ENCODE measurements around the gene TECR. TPM values are rescaled to one million over a fixed set of nuclear protein-coding genes. Genes with fewer than 3 reads are reported as not detected.
"Not testable (repeated sequence)": the region's sequence is repeated elsewhere in the genome, so short reads cannot be mapped to it uniquely, and the experiment has no call there.

The TECR gene
- total and polyA plus RNA-seq, 4 donors, result 40.1 to 112 (median 60.5) TPM

DNA sequence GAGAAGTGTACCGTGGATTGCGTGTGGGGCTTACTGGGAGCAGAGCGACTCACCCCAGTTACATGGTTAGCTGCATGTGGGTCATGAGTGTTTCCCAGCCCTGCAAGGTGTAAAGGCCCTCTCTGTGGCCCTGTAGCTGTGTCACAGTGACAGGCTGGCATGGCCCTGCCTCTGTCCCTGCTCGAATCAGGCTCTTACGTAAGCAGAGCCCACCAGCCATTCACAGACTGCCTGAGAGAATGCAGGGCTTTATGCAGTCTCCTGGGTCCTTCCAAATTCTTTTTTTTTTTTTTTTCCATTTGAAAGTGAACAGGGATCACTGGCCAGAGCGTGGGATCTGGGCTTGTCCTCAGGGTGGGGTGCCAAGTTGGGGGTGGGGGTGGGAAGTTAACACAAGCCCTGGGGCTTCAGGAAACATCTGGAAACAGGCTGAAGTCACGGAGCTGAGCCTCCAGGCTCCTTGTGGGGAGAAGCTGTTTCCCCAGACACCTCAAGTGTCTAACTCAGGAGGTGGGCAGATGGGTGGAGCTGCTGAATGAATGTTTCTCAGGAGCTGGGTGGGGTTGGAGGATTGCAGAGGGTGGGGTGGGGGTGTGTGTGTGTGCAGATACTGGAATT is 13.4 kb downstream of the TECR start:
- H3K9me3 ChIP-seq (ENCODE audit: control insufficient read depth, low read length), result no peaks in the 10 kb centered on the region
- no peaks in the 10 kb centered on the region for H3K27me3 ChIP-seq (ENCODE audit: control insufficient read depth in 1 of 2, insufficient read depth in 2 of 2, low read length in 1 of 2)
- WGBS, 2 donors, result 43% methylated on average over 7 of the region's 7 CpGs
- no peak overlapping the region for H3K27ac ChIP-seq (ENCODE audit: low read depth in 1 of 2, low read length in 2 of 2)
- ATAC-seq (ENCODE audit: low FRiP score), result no peak
- H3K4me1 ChIP-seq (ENCODE audit: control insufficient read depth in 1 of 2, insufficient read depth in 2 of 2, low read length in 2 of 2), result no peaks in the 10 kb centered on the region
- no peaks in the 10 kb centered on the region for H3K36me3 ChIP-seq (ENCODE audit: control insufficient read depth in 1 of 2, insufficient read depth in 2 of 2, low read length in 1 of 2)
- intact Hi-C loops (cut with DNase I), result no loop called here
- no peak overlapping the region for H3K4me3 ChIP-seq (ENCODE audit: low read length in 2 of 2)
- no peak for DNase-seq

DNA sequence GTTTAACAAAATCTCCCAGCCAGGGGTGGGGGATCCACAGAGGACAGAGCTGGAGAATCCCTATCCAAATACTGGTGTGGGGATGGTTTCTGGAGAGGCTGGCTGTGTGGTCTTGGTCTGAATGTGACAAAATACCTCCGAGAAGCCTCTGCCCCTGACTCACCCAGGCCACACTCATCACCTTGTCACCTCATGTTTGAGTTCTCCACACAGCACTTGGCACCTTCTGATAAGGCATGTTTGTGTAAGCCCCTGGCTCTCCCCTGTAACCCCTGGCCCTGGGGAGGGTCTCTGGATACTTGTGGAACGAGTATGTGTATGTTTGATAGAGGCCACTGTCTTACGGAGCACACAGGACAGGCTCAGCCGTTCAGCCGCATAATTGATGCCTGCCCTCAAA is 14.7 kb downstream of the TECR start:
- intact Hi-C loops (cut with DNase I), result no loop called here
- WGBS, 2 donors, result 86 to 87% methylated on average over 5 of the region's 5 CpGs
- no peaks in the 10 kb centered on the region for H3K9me3 ChIP-seq (ENCODE audit: control insufficient read depth, low read length)
- no peaks in the 10 kb centered on the region for H3K27me3 ChIP-seq (ENCODE audit: control insufficient read depth in 1 of 2, insufficient read depth in 2 of 2, low read length in 1 of 2)
- no peak overlapping the region for H3K27ac ChIP-seq (ENCODE audit: low read depth in 1 of 2, low read length in 2 of 2)
- no peak for DNase-seq
- ATAC-seq (ENCODE audit: low FRiP score), result no peak
- no peaks in the 10 kb centered on the region for H3K36me3 ChIP-seq (ENCODE audit: control insufficient read depth in 1 of 2, insufficient read depth in 2 of 2, low read length in 1 of 2)
- no peaks in the 10 kb centered on the region for H3K4me1 ChIP-seq (ENCODE audit: control insufficient read depth in 1 of 2, insufficient read depth in 2 of 2, low read length in 2 of 2)
- H3K4me3 ChIP-seq (ENCODE audit: low read length in 2 of 2), result no peak overlapping the region

DNA sequence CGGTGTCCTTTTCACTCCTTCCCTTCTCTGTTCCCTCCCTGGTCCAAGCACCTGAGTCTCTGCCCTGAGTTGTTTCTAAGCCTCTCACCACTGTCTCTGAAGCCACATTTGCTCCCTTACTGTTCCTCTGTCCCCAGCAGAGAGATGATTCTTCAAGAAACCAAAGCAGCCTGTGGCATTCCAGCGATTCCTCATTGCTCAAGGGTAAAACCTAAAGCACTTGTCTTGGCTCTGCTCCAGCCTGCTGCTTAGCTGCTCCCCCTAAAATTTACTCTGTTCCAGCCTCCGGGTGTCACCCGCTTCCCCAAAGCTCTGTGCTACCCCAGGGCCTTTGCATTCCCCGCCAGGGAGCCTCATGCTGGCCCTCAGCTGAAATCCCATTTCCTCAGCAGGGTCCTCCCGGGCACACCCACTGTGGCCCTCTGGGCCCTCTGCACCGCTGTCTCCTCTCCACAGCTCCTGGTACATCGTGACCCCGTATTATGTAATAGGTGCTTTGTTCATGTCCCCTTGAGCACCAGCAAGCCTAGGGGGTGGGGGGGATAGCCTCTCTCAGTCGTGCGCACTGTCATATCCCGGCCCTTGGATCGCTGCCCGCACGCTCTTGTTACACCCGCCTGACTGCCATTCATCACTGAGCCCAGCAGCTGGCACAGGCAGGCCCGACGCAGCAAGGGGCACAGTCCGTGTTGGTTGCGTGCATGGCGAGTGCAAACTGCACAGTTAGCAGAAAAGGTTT is 15.8 kb downstream of the TECR start:
- no peak overlapping the region for H3K27ac ChIP-seq (ENCODE audit: low read depth in 1 of 2, low read length in 2 of 2)
- DNase-seq, result no peak
- intact Hi-C loops (cut with DNase I), result no loop called here
- H3K9me3 ChIP-seq (ENCODE audit: control insufficient read depth, low read length), result no peaks in the 10 kb centered on the region
- ATAC-seq (ENCODE audit: low FRiP score), result peak; percentile 11
- WGBS, 2 donors, result 52 to 56% methylated on average over 21 of the region's 21 CpGs
- no peaks in the 10 kb centered on the region for H3K4me1 ChIP-seq (ENCODE audit: control insufficient read depth in 1 of 2, insufficient read depth in 2 of 2, low read length in 2 of 2)
- H3K4me3 ChIP-seq (ENCODE audit: low read length in 2 of 2), result no peak overlapping the region
- no peaks in the 10 kb centered on the region for H3K27me3 ChIP-seq (ENCODE audit: control insufficient read depth in 1 of 2, insufficient read depth in 2 of 2, low read length in 1 of 2)
- no peaks in the 10 kb centered on the region for H3K36me3 ChIP-seq (ENCODE audit: control insufficient read depth in 1 of 2, insufficient read depth in 2 of 2, low read length in 1 of 2)

DNA sequence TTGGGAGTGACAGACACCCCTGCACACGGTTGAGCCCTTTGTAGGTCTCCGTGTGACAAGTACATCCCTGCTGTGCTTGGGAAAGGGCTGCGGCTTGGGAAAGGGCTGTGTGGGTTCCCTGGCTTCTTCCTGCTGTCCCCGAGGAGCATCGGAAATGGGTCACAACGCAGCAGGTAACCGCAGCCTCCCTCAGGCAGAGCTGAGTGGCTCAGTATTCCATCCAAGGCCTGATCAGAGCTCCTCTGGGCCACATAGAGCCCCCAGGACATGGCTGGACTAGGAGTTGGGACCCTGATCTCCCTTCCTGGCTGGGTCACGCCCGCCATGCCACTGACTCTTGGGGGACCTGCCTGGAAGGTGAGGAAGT is 16.3 kb downstream of the TECR start:
- no peaks in the 10 kb centered on the region for H3K27me3 ChIP-seq (ENCODE audit: control insufficient read depth in 1 of 2, insufficient read depth in 2 of 2, low read length in 1 of 2)
- ATAC-seq (ENCODE audit: low FRiP score) (no peak), DNase-seq (no peak)
- intact Hi-C loops (cut with DNase I), result no loop called here
- WGBS, 2 donors, result 68 to 76% methylated on average over 9 of the region's 9 CpGs
- H3K4me3 ChIP-seq (ENCODE audit: low read length in 2 of 2), result no peak overlapping the region
- no peaks in the 10 kb centered on the region for H3K4me1 ChIP-seq (ENCODE audit: control insufficient read depth in 1 of 2, insufficient read depth in 2 of 2, low read length in 2 of 2)
- H3K27ac ChIP-seq (ENCODE audit: low read depth in 1 of 2, low read length in 2 of 2), result no peak overlapping the region
- H3K36me3 ChIP-seq (ENCODE audit: control insufficient read depth in 1 of 2, insufficient read depth in 2 of 2, low read length in 1 of 2), result no peaks in the 10 kb centered on the region
- H3K9me3 ChIP-seq (ENCODE audit: control insufficient read depth, low read length), result no peaks in the 10 kb centered on the region

DNA sequence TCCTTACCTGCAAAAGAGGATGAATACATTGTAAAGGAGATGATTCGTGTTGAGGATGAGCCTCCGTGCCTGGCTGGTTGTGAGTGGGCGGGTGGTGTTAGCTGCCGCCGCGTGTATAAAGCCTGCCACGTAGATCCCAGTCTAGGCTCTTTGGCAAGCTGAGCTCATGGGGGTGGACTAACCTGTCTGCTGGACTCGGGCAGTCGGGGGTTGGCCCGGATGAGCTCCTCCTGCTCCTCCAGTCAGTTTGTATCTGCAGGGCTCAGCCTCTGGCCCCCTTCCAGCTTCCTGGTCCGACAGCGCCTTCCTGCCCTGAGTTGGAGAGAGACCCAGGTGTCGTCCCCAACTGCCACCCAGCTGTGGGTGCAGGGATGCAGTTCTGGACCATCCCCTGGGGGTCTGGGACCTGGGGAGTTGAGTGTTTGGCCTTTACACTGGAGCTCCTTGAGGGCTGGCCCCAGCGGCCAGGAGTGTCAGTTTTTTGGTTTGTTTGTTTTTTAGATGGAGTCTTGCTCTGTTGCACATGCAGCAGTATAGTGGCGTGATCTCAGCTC is 20.9 kb downstream of the TECR start:
- intact Hi-C loops (cut with DNase I), result no loop called here
- Histone ChIP-seq H3K27ac (ENCODE audit: low read depth in 1 of 2, low read length in 2 of 2) (no peak overlapping the region), H3K9me3 (ENCODE audit: control insufficient read depth, low read length) (no peaks in the 10 kb centered on the region), H3K4me3 (ENCODE audit: low read length in 2 of 2) (no peak overlapping the region), H3K36me3 (ENCODE audit: control insufficient read depth in 1 of 2, insufficient read depth in 2 of 2, low read length in 1 of 2) (no peaks in the 10 kb centered on the region), H3K27me3 (ENCODE audit: control insufficient read depth in 1 of 2, insufficient read depth in 2 of 2, low read length in 1 of 2) (no peaks in the 10 kb centered on the region), H3K4me1 (ENCODE audit: control insufficient read depth in 1 of 2, insufficient read depth in 2 of 2, low read length in 2 of 2) (no peaks in the 10 kb centered on the region)
- DNase-seq (no peak), ATAC-seq (ENCODE audit: low FRiP score) (no peak)
- whole genome bisulfite sequencing, 2 donors, result 79 to 83% methylated on average over 15 of the region's 15 CpGs

DNA sequence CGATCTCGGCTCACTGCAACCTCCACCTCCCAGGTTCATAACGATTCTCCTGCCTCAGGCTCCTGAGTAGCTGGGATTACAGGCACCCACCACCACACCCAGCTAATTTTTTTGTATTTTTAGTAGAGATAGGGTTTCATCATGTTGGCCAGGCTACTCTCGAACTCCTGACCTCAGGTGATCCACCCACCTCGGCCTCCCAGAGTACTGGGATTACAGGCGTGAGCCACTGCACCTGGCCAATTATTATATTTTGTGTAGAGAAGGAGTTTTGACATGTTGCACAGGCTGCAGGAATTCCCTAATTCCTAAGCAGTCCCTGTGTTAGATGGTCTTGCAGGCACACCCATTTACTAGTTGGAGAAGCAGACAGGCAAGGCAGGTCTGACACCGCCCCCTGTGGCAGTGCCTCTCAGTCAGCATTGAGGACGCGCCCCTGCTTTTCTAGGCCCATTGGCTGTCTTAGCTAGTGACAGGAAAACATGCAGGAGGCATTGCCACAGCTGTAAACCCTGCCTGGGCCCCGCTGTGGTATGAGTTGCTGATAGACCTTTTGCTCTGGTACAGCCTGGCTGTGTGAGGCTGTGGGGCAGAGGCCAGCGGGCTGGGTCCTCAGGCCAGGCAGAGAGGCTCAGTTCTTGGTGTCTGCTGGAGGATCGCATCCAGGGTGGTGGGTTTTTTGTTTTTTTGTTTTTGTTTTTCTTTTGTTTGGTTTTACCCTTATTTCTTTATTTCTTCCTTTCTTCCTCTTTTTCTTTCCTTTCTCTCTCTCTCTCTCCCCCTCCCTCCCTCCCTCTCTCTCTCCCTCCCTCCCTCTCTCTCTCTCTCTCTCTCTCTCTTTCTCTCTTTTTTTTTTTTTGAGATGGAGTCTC is 22.0 kb downstream of the TECR start:
- H3K9me3 ChIP-seq (ENCODE audit: control insufficient read depth, low read length); H3K36me3 ChIP-seq (ENCODE audit: control insufficient read depth in 1 of 2, insufficient read depth in 2 of 2, low read length in 1 of 2); H3K4me3 ChIP-seq (ENCODE audit: low read length in 2 of 2); intact Hi-C loops (cut with DNase I); H3K4me1 ChIP-seq (ENCODE audit: control insufficient read depth in 1 of 2, insufficient read depth in 2 of 2, low read length in 2 of 2); H3K27me3 ChIP-seq (ENCODE audit: control insufficient read depth in 1 of 2, insufficient read depth in 2 of 2, low read length in 1 of 2); DNase-seq; H3K27ac ChIP-seq (ENCODE audit: low read depth in 1 of 2, low read length in 2 of 2); ATAC-seq (ENCODE audit: low FRiP score): not testable (repeated sequence)
- WGBS, 2 donors, result 85 to 87% methylated on average over 12 of the region's 12 CpGs

DNA sequence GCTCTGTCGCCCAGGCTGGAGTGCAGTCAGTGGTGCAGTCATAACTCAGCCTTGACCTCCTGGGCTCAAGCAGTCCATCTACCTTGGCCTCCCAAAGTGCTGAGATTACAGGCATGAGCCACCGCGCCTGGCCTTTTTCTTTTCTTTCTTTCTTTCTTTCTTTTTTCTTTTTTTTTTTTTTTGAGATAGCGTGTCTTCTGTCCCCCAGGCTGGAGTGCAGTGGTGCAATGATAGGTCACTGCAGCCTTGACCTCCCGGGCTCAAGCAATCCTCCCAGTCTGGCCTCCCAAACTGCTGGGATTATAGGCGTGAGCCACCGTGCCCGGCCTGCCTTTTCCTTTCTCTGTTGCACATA is 22.6 kb downstream of the TECR start:
- H3K36me3 ChIP-seq (ENCODE audit: control insufficient read depth in 1 of 2, insufficient read depth in 2 of 2, low read length in 1 of 2); H3K4me3 ChIP-seq (ENCODE audit: low read length in 2 of 2); H3K27me3 ChIP-seq (ENCODE audit: control insufficient read depth in 1 of 2, insufficient read depth in 2 of 2, low read length in 1 of 2); ATAC-seq (ENCODE audit: low FRiP score); intact Hi-C loops (cut with DNase I); DNase-seq; H3K27ac ChIP-seq (ENCODE audit: low read depth in 1 of 2, low read length in 2 of 2); H3K9me3 ChIP-seq (ENCODE audit: control insufficient read depth, low read length); H3K4me1 ChIP-seq (ENCODE audit: control insufficient read depth in 1 of 2, insufficient read depth in 2 of 2, low read length in 2 of 2): not testable (repeated sequence)
- 84 to 88% methylated on average over 8 of the region's 8 CpGs for WGBS, 2 donors

DNA sequence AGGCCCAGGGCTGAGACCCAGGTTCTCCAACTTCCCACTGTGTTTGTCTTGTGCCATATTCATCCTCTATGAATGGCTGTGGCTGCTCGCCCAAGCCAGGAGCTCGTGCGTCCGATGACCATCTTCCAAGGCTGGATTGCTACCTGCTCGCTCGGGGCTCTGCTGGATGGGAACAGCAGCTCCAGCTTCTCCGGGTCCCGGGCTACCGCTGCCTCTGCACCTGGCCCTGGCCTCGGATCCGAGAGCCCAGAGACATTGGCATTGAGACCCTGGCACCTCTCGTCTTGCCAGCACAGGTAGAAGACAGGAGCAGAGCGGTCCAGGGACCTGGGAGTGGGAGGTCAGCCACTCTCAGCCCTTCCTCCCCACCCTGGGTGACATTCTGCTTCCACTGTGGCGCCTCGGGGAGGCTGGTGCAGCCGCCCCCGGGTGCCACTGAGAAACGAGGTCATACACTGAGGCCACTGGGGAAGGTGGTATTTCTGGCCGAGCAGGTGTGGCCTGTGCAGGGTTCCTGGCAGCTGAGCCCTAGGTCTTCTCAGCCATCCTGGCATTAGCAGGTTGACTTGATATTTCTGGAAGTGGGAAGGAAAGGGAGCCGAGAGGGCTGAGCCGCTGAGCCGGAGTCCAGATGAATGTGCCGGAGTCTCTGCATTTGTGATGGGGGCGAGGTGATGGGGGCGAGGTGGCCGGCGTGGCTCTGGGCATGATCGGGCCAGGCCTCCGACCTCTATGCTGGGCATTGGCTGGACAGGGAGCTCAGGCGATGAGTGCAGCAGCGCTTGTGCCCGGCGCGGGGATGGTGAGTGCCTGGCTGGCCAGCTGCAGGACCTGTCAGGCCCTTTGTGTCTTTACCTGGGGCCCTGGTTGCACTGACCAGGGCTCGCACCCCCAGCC is 23.9 kb downstream of the TECR start:
- H3K27me3 ChIP-seq (ENCODE audit: control insufficient read depth in 1 of 2, insufficient read depth in 2 of 2, low read length in 1 of 2), result no peaks in the 10 kb centered on the region
- no peaks in the 10 kb centered on the region for H3K4me1 ChIP-seq (ENCODE audit: control insufficient read depth in 1 of 2, insufficient read depth in 2 of 2, low read length in 2 of 2)
- no peak for DNase-seq
- H3K9me3 ChIP-seq (ENCODE audit: control insufficient read depth, low read length), result no peaks in the 10 kb centered on the region
- no peak overlapping the region for H3K27ac ChIP-seq (ENCODE audit: low read depth in 1 of 2, low read length in 2 of 2)
- no peak overlapping the region for H3K4me3 ChIP-seq (ENCODE audit: low read length in 2 of 2)
- no peaks in the 10 kb centered on the region for H3K36me3 ChIP-seq (ENCODE audit: control insufficient read depth in 1 of 2, insufficient read depth in 2 of 2, low read length in 1 of 2)
- ATAC-seq (ENCODE audit: low FRiP score), result no peak
- intact Hi-C loops (cut with DNase I), result no loop called here
- WGBS, 2 donors, result 91 to 93% methylated on average over 32 to 35 of the region's 35 CpGs

All from aorta (tissue), 5 donors.